GM19452 (cell line): ENCODE data around the gene SLC39A7.

Source experiments
- ATAC-seq: cut with Tn5 transposase; IDR thresholded peaks from one replicate; pipeline ENCODE4 v1.9.1; 2021; ENCODE audit not compliant: unreplicated experiment

SLC39A7 gene

DNA sequence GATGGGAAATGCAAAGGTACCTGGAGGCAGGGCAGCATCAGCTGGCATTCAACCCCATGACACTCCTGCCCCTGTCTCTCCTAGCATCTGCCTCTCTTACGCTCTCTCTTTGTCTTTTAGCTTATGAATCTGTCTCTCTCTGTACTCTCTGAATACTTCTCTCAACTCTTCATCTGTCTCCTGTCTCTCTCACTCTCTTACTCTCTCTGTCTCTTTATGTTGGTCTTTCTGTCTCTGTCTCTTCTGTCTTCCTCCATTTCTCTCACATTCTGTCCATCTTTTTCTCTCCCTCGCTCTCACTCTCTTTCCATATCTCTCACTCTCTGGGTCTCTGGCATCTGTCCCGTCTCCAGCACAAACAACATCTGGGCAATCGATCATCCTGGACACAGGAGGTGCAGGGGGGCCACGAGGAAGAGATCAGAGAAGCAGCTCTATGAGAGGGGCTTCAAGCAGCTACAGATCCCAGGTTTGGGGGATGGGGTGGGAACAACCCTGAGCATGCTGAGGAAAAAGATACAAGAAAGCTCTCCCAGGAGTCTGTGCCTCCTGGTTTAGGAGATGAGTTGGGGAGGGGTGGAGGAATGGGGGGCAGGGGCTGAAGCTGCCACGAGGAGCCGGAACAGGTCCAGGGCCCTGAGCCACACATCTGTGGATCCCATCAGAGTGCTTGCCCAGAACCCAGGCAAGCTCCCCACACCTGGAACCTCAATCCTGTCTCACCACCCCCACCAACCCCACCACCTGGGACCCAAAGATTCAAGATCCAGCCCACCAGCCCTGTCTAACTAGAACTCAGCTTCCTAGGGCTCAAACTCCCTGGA lies 10.8 kb upstream of the SLC39A7 start:
- ATAC-seq = no peak

GRCh38 chr6:33190504-33191107 lies 10.1 kb upstream of the SLC39A7 start:
- ATAC-seq = no peak

DNA sequence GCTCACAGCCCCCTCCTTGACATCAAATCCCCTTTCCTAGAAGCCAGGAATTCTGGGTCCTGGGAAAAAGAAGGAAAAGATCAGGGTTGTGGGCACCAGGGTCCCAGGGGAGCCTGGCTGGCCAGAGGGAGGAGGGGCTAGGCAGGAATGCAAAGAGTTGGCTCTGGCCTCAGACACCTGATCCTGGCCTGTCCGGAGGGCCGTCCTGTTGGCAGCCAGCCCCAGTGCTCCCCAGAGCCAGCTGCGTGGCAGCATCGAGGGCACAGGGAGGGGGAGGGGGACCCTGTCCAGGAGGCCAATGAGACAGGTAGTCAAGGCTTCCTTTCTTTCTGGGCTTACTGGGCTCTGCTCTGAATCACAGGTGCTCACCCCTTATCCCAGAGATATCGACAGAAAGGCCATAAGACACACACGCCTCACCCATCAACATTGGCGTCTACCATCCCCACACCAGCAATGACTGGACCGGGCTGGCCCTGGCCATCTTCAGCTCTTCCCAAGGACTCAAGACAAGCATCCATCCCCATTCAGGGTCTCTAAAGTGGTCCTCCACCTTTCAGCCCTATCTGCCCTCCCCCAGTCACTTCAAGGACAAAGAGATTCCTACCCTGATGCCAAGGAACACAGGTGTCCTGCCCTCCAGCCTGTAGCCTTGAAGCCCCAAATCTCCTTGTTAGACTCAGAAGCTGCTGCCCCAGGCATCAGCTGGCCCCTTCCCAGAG lies 9.1 kb upstream of the SLC39A7 start:
- no peak for ATAC-seq

DNA sequence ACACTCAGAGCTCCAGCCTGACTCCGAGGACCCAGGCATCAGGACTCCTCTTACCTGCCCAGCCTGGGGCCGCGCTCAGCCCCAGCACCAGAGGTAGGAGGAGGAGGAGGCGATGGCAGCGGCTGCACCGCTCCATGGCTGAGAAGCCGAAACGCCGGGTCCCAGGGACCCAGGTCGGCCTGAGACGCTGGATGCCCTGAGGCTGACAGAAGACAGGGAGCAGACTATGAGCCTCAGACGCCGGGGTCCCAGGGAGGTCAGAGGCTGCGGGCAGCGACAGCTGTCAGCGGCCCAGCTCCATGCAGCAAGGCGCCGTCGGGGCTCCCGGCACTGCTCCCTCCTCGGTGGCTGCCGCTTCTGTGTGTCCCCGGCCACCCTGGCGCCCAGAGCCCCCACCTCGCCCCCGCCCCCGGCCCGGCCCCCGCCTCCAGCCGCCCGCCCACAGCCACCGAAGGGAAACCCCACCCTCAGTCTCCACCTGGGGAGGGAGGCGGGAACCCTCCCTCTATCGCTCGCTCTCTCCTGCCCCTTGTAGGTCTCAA lies 8.5 kb upstream of the SLC39A7 start, which contains the start of gene COL11A2:
COL11A2 (minus strand) TSS at position 363 of the 542 bp plus-strand sequence; CDS start at position 136, 227 bp downstream.
- no peak for ATAC-seq

DNA sequence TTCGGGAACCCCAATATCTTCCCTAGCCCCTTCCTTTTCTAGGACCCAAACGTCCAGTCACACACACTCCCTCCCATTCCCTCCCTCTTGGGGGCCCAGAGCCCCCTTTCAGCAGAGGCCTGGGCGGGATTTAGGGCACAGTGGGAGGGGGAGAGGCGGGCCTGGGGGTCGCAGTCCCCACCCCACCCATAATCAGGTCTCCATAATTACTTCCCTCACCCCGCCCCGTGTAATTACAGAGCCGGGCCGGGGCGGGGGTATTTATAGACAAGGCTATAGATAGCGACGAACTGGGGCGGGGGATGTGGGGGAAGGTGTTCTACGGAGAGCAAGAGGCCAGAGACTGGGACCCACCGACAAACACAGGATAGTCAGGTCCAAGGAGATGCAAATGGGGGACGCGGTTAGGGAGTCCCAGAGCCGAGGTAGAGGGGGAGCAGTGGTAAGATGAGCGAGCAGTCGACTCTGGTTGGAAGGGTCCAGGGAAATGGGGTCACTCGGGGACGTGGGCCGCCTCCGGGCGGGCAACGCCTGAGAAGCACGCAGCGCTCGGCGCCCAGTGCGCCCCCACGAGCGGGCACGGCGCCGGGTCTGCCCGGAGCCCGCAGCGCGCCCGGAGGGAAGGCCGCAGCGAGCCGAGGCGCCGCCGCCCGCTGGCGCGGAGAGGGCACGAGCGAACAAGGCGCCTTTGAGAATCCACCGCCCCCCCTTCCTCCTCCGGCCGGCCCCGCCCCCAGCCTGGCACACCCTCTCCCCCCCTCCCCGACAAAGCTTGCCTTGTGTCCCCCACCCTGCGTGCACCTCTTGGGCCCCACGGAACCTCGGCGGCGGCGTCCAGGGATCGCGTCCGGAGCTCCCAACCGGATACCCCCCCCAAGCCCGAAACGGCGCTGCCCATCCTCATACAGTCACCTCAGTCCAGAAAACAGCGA lies 7.7 kb upstream of the SLC39A7 start:
- ATAC-seq = no peak

DNA sequence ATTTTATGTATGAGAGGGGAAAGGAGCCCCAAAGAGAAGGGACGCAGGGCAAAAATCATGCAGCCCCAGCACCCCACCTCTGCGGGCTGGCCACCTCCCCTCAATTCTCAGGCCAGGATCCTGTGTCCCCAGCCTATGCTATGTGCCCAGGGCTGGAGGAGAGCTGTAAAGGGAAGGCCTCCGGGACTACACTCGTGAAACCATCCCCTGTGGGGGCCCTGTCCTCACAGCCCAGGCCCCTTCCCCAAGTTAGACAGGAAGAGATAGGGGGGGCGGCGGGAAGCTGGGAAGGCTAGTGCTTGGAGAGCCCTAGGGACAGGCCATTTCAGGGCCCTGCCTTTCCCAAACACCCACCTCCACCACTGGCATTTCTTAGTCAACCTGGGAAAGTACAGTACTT lies 7.0 kb upstream of the SLC39A7 start:
- ATAC-seq = no peak

GRCh38 chr6:33194431-33194979 lies 6.2 kb upstream of the SLC39A7 start:
- ATAC-seq = no peak

GRCh38 chr6:33195304-33196165 lies 5.1 kb upstream of the SLC39A7 start:
- no peak for ATAC-seq

- no peak for ATAC-seq
Measured at GRCh38 chr6:33197431-33198048, 3.1 kb upstream of the SLC39A7 start.

DNA sequence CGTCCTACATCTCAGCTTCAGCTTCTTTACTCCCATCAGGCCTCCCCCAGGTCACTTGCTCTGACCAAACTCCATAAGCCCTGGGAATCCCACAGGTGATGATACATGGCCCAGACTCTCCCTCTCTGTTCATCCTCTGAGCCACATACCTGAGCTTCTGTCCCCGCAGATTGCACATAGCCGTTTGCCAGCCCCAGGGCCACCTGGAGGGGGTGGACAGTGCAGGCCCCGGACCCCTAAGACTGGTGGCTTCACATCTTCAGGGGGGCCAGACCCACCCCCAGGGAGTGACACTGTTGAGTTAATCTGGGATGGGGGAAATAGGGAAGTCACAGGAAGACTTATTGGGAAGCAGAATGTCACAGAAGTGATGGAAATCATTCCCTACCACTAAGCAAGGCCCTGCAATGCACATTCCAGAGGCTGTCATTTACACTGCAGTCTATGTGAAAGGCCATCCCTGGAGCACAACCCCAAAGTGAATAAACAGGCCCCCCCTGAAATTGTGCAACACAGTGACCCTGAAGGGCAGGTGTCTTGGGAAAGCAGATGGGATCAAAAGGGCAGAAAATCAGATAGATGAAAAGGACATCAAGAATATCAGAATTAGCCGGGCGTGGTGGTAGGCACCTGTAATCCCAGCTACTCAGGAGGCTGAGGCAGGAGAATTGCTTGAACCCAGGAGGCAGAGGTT lies 2.4 kb upstream of the SLC39A7 start:
- ATAC-seq = no peak

DNA sequence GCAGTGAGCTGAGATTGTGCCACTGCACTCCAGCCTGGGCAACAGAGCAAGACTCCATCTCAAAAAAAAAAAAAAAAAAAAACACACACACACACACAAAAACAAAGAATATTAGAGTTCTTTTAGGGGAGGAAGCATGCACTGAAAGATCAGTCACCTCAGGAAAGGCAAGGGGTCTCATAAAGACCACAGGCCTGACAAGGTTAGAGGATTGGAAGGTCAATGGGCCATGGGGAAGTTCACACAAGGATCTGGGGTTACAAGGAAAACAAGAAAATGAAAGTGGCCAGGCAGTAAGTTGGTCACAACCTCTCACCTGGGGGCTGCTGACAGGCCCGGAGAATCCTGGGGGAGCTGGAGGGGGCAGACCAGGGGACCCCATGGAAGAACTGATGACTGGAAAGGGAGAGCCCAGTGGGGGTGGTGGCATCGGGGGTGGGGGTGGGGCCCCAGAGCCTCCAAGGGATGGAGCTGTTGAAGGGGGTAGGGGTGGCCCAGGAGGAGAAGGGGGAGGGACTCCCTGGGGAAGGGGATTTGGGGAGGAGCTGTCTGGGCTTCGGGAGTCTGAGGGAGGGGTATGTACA lies 1.7 kb upstream of the SLC39A7 start:
- ATAC-seq = no peak

DNA sequence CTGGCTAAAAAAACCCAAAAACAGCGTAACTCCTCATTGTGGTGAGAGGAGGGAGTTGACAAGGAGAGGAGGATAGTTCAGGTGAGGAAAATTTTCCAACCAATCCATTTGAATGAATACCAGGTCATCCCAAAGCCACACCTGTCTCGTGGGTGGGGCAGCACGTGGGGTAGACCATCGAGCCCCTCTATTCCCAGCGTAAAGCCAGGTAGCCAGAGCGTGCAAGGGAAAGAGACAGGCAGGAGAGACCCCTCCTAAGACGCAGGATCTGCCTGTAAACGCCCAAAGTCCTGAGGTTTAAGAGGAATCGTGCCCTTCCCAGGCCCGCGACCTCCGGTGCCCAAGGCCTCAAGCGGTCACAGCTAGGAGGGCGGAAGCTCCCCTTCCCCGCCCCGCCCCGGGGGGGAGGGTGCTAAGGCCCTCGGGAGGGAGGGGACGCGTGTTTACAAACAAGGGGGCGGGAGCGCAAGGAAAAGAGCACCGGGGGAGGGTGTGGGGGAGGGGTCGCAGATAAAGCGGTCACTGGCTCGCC lies 914 bp upstream of the SLC39A7 start:
- peak; percentile 20 for ATAC-seq

DNA sequence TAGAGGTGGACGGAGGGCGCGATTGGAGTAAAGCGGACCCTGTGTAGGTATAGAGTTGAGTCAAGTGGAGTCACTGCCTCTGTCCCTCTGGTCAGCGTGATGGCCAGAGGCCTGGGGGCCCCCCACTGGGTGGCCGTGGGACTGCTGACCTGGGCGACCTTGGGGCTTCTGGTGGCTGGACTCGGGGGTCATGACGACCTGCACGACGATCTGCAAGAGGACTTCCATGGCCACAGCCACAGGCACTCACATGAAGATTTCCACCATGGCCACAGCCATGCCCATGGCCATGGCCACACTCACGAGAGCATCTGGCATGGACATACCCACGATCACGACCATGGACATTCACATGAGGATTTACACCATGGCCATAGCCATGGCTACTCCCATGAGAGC lies 479 bp downstream of the SLC39A7 start:
- no peak for ATAC-seq

GRCh38 chr6:33201935-33202334 lies 1.3 kb downstream of the SLC39A7 start:
- no peak for ATAC-seq

- ATAC-seq = no peak
Measured at GRCh38 chr6:33202799-33203198, 2.1 kb downstream of the SLC39A7 start.

DNA sequence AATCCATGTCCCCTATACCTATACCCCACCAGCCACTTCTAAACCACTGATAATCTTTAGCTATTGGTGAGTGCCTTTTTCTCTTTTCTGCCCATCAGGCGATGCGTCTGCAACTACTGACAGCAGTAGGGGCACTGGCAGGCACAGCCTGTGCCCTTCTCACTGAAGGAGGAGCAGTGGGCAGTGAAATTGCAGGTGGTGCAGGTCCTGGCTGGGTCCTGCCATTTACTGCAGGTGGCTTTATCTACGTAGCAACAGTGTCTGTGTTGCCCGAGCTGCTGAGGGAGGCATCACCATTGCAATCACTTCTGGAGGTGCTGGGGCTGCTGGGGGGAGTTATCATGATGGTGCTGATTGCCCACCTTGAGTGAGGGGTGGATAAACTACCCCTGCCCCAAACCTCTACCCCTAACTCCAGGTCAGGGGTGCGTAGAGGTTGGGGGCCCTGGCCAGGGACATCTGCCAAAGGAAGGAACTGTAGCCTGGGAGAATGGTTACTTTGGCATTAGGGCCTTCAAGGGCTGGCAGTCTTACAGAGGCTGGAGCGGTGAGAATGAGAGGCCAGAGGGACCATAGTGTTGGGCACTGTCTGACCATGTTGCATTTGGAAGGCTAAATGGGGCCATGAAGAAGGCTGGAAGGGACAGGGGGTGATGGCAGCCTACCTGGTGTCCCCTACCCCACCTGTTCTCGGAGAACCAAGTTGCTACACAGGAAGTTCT lies 2.9 kb downstream of the SLC39A7 start:
- ATAC-seq = no peak

- no peak for ATAC-seq
Measured at GRCh38 chr6:33204165-33204414, 3.4 kb downstream of the SLC39A7 start.
